Superior temporal gyrus (tissue), 1 donor: Measurements from ENCODE around the gene C1orf210.

ENCODE experiments used
- DNase-seq: peaks from one replicate; pipeline ENCODE4 v3.0.0-alpha.2; 2016; ENCODE audit errors: extremely low spot score

Gene C1orf210

GRCh38 chr1:43250351-43250761 lies 35.0 kb downstream of the C1orf210 start:
- no peak for DNase-seq

- no peak for DNase-seq
Measured at GRCh38 chr1:43247256-43247921, 38.0 kb downstream of the C1orf210 start.

- DNase-seq = no peak
Measured at GRCh38 chr1:43246466-43247213, 38.7 kb downstream of the C1orf210 start.

GRCh38 chr1:43243299-43243698 lies 42.1 kb downstream of the C1orf210 start:
- no peak for DNase-seq

GRCh38 chr1:43241413-43241836 lies 44.0 kb downstream of the C1orf210 start:
- DNase-seq = no peak

- no peak for DNase-seq
Measured at GRCh38 chr1:43239484-43239883, 45.9 kb downstream of the C1orf210 start.

- DNase-seq = no peak
Measured at GRCh38 chr1:43238991-43239469, 46.4 kb downstream of the C1orf210 start.

- peak; percentile 95 for DNase-seq
Measured at GRCh38 chr1:43238085-43238484, 47.3 kb downstream of the C1orf210 start.

GRCh38 chr1:43237121-43237520 lies 48.3 kb downstream of the C1orf210 start:
- no peak for DNase-seq

GRCh38 chr1:43235451-43236121 lies 49.8 kb downstream of the C1orf210 start:
- DNase-seq = no peak

GRCh38 chr1:43235040-43235439 lies 50.3 kb downstream of the C1orf210 start:
- DNase-seq = no peak

- DNase-seq = no peak
Measured at GRCh38 chr1:43234267-43234666, 51.1 kb downstream of the C1orf210 start.

- DNase-seq = no peak
Measured at GRCh38 chr1:43233631-43234030, 51.8 kb downstream of the C1orf210 start.

GRCh38 chr1:43232482-43232881 lies 52.9 kb downstream of the C1orf210 start:
- peak; percentile 72 for DNase-seq

- no peak for DNase-seq
Measured at GRCh38 chr1:43232074-43232473, 53.3 kb downstream of the C1orf210 start.
